Caco-2 (cell line): ENCODE data around the gene CTNNA2. TPM values are rescaled to one million over a fixed set of nuclear protein-coding genes. Genes with fewer than 3 reads are reported as not detected.

Source experiments
- BruUV-seq: library from RNA; stranded (reverse); fragments of 400-500 nt; replicated peaks from 2 replicates; lab custom pipeline; 2021; lab: Mats Ljungman, UMichigan
- CTCF ChIA-PET: fragments of 300-600 bp; sonication (Branson Sonifier 250); formaldehyde crosslinking; loops from one replicate; lab custom pipeline; 2022; ENCODE audit warnings: antibody characterized with exemption; lab: Charles Lee
- POLR2A ChIA-PET: fragments of 300-600 bp; sonication (Branson Sonifier 250); formaldehyde crosslinking; loops from one replicate; lab custom pipeline; 2022; ENCODE audit warnings: antibody characterized with exemption; lab: Charles Lee
- DNase-seq, 2 experiments: peaks; one replicate each; pipeline versions ENCODE4 v3.0.0 to v3.0.0-alpha.2; 2020 to 2022
- H3K27me3 ChIP-seq: replicated peaks from 2 replicates; pipeline ENCODE4 v1.6.0; 2011; ENCODE audit warnings: low read length; ENCODE audit not compliant: control insufficient read depth, insufficient read depth
- H3K36me3 ChIP-seq: 2 replicates; pipeline ENCODE4 v1.5.1; 2011; ENCODE audit warnings: low read length; ENCODE audit not compliant: control insufficient read depth, insufficient read depth
- H3K4me1 ChIP-seq: fragments of 250-450 bp; sonication (Bioruptor Pico); 2 replicates; pipeline ENCODE4 v1.5.1; 2020; ENCODE audit warnings: mild to moderate bottlenecking
- H3K4me3 ChIP-seq: 2 replicates; pipeline ENCODE4 v1.5.1; 2011; ENCODE audit warnings: low read depth, mild to moderate bottlenecking, control low read depth, low read length
- H3K9me3 ChIP-seq: fragments of 250-450 bp; sonication (Bioruptor Pico); 2 replicates; pipeline ENCODE4 v1.5.1; 2020; ENCODE audit warnings: mild to moderate bottlenecking, moderate library complexity
- H3K27ac Mint-ChIP-seq: one replicate; pipeline ENCODE4 v1.8.0; 2022; ENCODE audit warnings: mixed read lengths; ENCODE audit not compliant: unreplicated experiment
- H3K27me3 Mint-ChIP-seq: one replicate; pipeline ENCODE4 v1.8.0; 2022; ENCODE audit warnings: mixed read lengths; ENCODE audit not compliant: insufficient read depth, unreplicated experiment
- H3K36me3 Mint-ChIP-seq: one replicate; pipeline ENCODE4 v1.8.0; 2022; ENCODE audit warnings: mild to moderate bottlenecking, mixed read lengths; ENCODE audit not compliant: insufficient read depth, unreplicated experiment
- H3K4me1 Mint-ChIP-seq: one replicate; pipeline ENCODE4 v1.8.0; 2022; ENCODE audit warnings: low read depth, mixed read lengths; ENCODE audit not compliant: unreplicated experiment
- H3K4me3 Mint-ChIP-seq: one replicate; pipeline ENCODE4 v1.8.0; 2022; ENCODE audit warnings: mild to moderate bottlenecking, moderate library complexity, mixed read lengths; ENCODE audit not compliant: unreplicated experiment
- H3K9me3 Mint-ChIP-seq: one replicate; pipeline ENCODE4 v1.8.0; 2022; ENCODE audit warnings: mixed read lengths; ENCODE audit not compliant: unreplicated experiment
- intact Hi-C: fragments of 100-400 bp; cut with micrococcal nuclease; formaldehyde crosslinking; loops from one replicate; pipeline ENCODE4 v1.10.0; 2022; ENCODE audit not compliant: unreplicated experiment
- total RNA-seq: library from RNA; stranded (reverse); gene quantifications from 2 replicates; pipeline ENCODE4 v1.2.3, GENCODE V29; 2022
- TF ChIP-seq, protein P1 (sequence below), 2 experiments: fragments of 200-600 bp in 1 of 2; IDR thresholded peaks; 1 replicate in 1 of 2; 2 replicates in 1 of 2; pipeline versions ENCODE4 v1.5.1 to v1.8.0; 2011 to 2022; ENCODE audit warnings: antibody characterized with exemption in 1 of 2, control low read depth in 1 of 2, inconsistent platforms in 1 of 2, low read depth in 1 of 2, low read length in 1 of 2, mild to moderate bottlenecking in 1 of 2, moderate library complexity in 1 of 2; ENCODE audit not compliant: insufficient read depth in 1 of 2, severe bottlenecking in 1 of 2, unreplicated experiment in 1 of 2

Gene CTNNA2
- total RNA-seq, 1 experiment from 2014 or later = not detected

DNA sequence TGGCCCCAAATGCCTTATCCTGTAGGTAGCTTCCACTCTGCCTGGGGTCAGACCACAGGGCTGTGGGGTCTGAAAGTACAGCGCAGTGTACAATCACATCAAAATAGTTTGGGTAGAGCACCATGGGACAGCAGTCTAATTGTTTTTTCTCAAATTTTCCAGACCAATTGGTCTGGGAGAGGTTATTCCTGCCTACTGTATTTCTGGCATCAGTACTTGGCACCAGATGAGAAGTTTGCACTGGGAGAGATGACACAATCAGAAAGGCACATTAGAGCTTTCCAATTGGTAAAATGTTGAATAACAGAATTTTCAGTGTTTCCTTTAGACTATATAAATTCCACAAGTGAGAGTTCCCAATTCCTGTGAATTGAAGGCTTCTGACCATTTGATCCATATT lies 822.6 kb downstream of the CTNNA2 start:
- BruUV-seq = no TSS peak
- no peak for DNase-seq
- TF ChIP-seq, protein P1, sequence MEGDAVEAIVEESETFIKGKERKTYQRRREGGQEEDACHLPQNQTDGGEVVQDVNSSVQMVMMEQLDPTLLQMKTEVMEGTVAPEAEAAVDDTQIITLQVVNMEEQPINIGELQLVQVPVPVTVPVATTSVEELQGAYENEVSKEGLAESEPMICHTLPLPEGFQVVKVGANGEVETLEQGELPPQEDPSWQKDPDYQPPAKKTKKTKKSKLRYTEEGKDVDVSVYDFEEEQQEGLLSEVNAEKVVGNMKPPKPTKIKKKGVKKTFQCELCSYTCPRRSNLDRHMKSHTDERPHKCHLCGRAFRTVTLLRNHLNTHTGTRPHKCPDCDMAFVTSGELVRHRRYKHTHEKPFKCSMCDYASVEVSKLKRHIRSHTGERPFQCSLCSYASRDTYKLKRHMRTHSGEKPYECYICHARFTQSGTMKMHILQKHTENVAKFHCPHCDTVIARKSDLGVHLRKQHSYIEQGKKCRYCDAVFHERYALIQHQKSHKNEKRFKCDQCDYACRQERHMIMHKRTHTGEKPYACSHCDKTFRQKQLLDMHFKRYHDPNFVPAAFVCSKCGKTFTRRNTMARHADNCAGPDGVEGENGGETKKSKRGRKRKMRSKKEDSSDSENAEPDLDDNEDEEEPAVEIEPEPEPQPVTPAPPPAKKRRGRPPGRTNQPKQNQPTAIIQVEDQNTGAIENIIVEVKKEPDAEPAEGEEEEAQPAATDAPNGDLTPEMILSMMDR (IDR thresholded peaks at IDR 0.05; ENCODE audit: insufficient read depth in 1 of 2, low read depth in 1 of 2, low read length in 1 of 2, severe bottlenecking in 1 of 2, unreplicated experiment in 1 of 2) = no peak
- CTCF ChIA-PET = no interaction called here
- H3K4me1 Mint-ChIP-seq = no peaks in the 10 kb centered on the region
- no peaks in the 10 kb centered on the region for H3K4me1 ChIP-seq
- no peak overlapping the region for H3K4me3 Mint-ChIP-seq
- no peak overlapping the region for H3K4me3 ChIP-seq
- H3K36me3 Mint-ChIP-seq = no peaks in the 10 kb centered on the region
- POLR2A ChIA-PET = no interaction called here
- no peaks in the 10 kb centered on the region for H3K27me3 ChIP-seq
- H3K36me3 ChIP-seq = no peaks in the 10 kb centered on the region
- no peaks in the 10 kb centered on the region for H3K9me3 Mint-ChIP-seq
- H3K9me3 ChIP-seq = no peaks in the 10 kb centered on the region
- intact Hi-C loops = no loop called here
- H3K27ac Mint-ChIP-seq = no peak overlapping the region
- peaks cover 10% of the 10 kb centered on the region for H3K27me3 Mint-ChIP-seq

DNA sequence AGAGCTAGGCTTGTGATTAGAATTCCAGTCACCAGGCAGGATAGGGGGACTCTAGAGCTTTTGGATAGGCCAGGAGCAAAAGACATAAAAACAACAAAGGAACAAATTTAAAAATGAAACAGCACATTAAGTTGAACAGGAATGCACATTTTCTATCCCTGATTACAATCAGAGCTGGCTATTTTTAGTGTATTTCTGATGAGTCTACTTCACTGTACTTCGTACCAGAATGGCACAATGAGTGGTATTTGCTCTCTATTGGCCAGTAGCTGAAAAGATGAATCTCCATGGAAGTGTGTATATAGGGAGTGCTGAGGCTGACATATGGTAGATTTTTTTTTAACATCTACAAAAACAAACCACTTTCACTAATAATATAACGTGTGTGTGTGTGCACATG lies 825.9 kb downstream of the CTNNA2 start:
- BruUV-seq = no TSS peak
- Histone ChIP-seq H3K4me1 (no peaks in the 10 kb centered on the region), H3K4me3 (no peak overlapping the region), H3K9me3 (no peaks in the 10 kb centered on the region), H3K27me3 (no peaks in the 10 kb centered on the region), H3K36me3 (no peaks in the 10 kb centered on the region)
- Mint-ChIP-seq H3K4me1 (no peaks in the 10 kb centered on the region), H3K27ac (no peak overlapping the region), H3K9me3 (no peaks in the 10 kb centered on the region), H3K27me3 (peaks cover 10% of the 10 kb centered on the region), H3K36me3 (no peaks in the 10 kb centered on the region), H3K4me3 (no peak overlapping the region)
- ChIA-PET POLR2A (no interaction called here), CTCF (no interaction called here)
- TF ChIP-seq, protein P1 (IDR thresholded peaks at IDR 0.05; ENCODE audit: insufficient read depth in 1 of 2, low read depth in 1 of 2, low read length in 1 of 2, severe bottlenecking in 1 of 2, unreplicated experiment in 1 of 2) = no peak
- intact Hi-C loops = no loop called here
- DNase-seq = no peak

DNA sequence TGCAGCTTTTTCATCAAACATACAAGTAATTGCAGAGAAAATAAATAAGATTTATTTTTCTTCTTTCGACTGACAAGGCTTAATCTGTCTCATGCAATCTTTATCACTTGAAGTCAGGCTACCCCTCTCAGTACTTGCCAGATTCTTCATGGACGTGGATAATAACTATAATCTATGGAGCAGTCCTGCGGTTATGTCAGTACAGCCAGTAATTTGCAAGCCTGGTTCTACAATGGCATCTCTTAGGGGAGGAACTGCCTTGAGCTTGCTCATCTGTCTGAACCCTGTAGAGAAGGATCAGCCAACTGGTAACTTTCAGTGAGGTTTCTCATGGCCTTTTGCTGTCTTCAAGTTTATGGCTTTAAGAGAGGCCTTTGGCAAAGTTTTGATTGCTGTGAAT lies 827.2 kb downstream of the CTNNA2 start:
- Mint-ChIP-seq H3K36me3 (no peaks in the 10 kb centered on the region), H3K27me3 (peaks cover 7% of the 10 kb centered on the region), H3K4me3 (no peak overlapping the region), H3K9me3 (no peaks in the 10 kb centered on the region), H3K4me1 (no peaks in the 10 kb centered on the region), H3K27ac (no peak overlapping the region)
- H3K36me3 ChIP-seq = no peaks in the 10 kb centered on the region
- intact Hi-C loops = no loop called here
- no peaks in the 10 kb centered on the region for H3K27me3 ChIP-seq
- H3K4me3 ChIP-seq = no peak overlapping the region
- ChIA-PET CTCF (no interaction called here), POLR2A (no interaction called here)
- BruUV-seq = no TSS peak
- DNase-seq = no peak
- TF ChIP-seq, protein P1 (IDR thresholded peaks at IDR 0.05; ENCODE audit: insufficient read depth in 1 of 2, low read depth in 1 of 2, low read length in 1 of 2, severe bottlenecking in 1 of 2, unreplicated experiment in 1 of 2) = no peak
- H3K9me3 ChIP-seq = no peaks in the 10 kb centered on the region
- H3K4me1 ChIP-seq = no peaks in the 10 kb centered on the region
